PC-3 (cell line): Measurements from ENCODE around the gene RBP3. TPM values are rescaled to one million over a fixed set of nuclear protein-coding genes. Genes with fewer than 3 reads are reported as not detected.

Experiments
- ATAC-seq: fragments of 200-7000 bp; cut with Tn5 transposase; 2 replicates; pipeline ENCODE4 v1.9.1; 2020; ENCODE audit warnings: mild to moderate bottlenecking, moderate library complexity
- BruUV-seq: library from RNA; stranded (reverse); fragments of 400-500 nt; replicated peaks from 2 replicates; lab custom pipeline; 2021; lab: Mats Ljungman, UMichigan
- CTCF ChIA-PET: fragments of 300-600 bp; sonication (Branson Sonifier 250); formaldehyde crosslinking; loops from one replicate; lab custom pipeline; 2022; ENCODE audit warnings: antibody characterized with exemption; lab: Charles Lee
- POLR2A ChIA-PET: fragments of 300-600 bp; sonication (Branson Sonifier 250); formaldehyde crosslinking; loops from one replicate; lab custom pipeline; 2022; ENCODE audit warnings: antibody characterized with exemption; ENCODE audit not compliant: unreplicated experiment; lab: Charles Lee
- DNase-seq: peaks from one replicate; pipeline ENCODE4 v3.0.0-alpha.2; 2015
- H2AFZ ChIP-seq: fragments of 300-600 bp; sonication (generic); 2 replicates; pipeline ENCODE4 v1.6.0; 2016; ENCODE audit warnings: antibody characterized with exemption, low read length
- H3F3A ChIP-seq: fragments of 300-600 bp; sonication (generic); one replicate; pipeline ENCODE4 v1.6.0; 2017; ENCODE audit warnings: antibody characterized with exemption, low read length, control low read depth, mild to moderate bottlenecking; ENCODE audit not compliant: unreplicated experiment
- H3K27ac ChIP-seq: fragments of 300-600 bp; sonication (generic); 2 replicates; pipeline ENCODE4 v1.5.1; 2016; ENCODE audit warnings: mild to moderate bottlenecking, low read length
- H3K27me3 ChIP-seq: fragments of 300-600 bp; sonication (generic); 2 replicates; pipeline ENCODE4 v1.6.1; 2016; ENCODE audit warnings: low read length, mixed read lengths
- H3K36me3 ChIP-seq: fragments of 300-600 bp; sonication (generic); 2 replicates; pipeline ENCODE4 v1.6.1; 2016; ENCODE audit warnings: low read depth, mixed run types, low read length, mixed read lengths
- H3K4me1 ChIP-seq: fragments of 300-600 bp; sonication (generic); 2 replicates; pipeline ENCODE4 v1.5.1; 2016; ENCODE audit warnings: low read length; ENCODE audit not compliant: insufficient read depth
- H3K4me2 ChIP-seq: fragments of 300-600 bp; sonication (generic); 2 replicates; pipeline ENCODE4 v1.6.0; 2016; ENCODE audit warnings: low read length
- H3K4me3 ChIP-seq: fragments of 300-600 bp; sonication (generic); 2 replicates; pipeline ENCODE4 v1.5.1; 2016; ENCODE audit warnings: mild to moderate bottlenecking, low read length, mixed read lengths
- H3K79me2 ChIP-seq: fragments of 300-600 bp; sonication (generic); 2 replicates; pipeline ENCODE4 v1.6.1; 2017; ENCODE audit warnings: low read length, mixed read lengths
- H3K9ac ChIP-seq: fragments of 300-600 bp; sonication (generic); 2 replicates; pipeline ENCODE4 v1.6.0; 2016; ENCODE audit warnings: mild to moderate bottlenecking, low read length
- H3K9me2 ChIP-seq: fragments of 300-600 bp; sonication (generic); replicated peaks from 2 replicates; pipeline ENCODE4 v1.6.1; 2016; ENCODE audit warnings: mixed run types, low read length, mixed read lengths
- H3K9me3 ChIP-seq: fragments of 300-600 bp; sonication (generic); 2 replicates; pipeline ENCODE4 v1.6.1; 2016; ENCODE audit warnings: low read length, mixed read lengths
- H4K20me1 ChIP-seq: fragments of 300-600 bp; sonication (generic); 2 replicates; pipeline ENCODE4 v1.6.1; 2016; ENCODE audit warnings: low read length, mixed read lengths
- CTCF ChIP-seq: fragments of 300-600 bp; sonication (generic); conservative IDR thresholded peaks from 2 replicates; pipeline ENCODE4 v1.5.1; 2017; ENCODE audit warnings: antibody characterized with exemption, low read depth, mild to moderate bottlenecking, low read length
- EZH2 ChIP-seq: fragments of 300-600 bp; sonication (generic); IDR thresholded peaks from one replicate; pipeline ENCODE4 v1.6.1; 2017; ENCODE audit warnings: antibody characterized with exemption, mild to moderate bottlenecking, low read length; ENCODE audit not compliant: unreplicated experiment
- EZH2phosphoT487 ChIP-seq: fragments of 300-600 bp; sonication (generic); IDR thresholded peaks from 2 replicates; pipeline ENCODE4 v1.6.1; 2018; ENCODE audit warnings: mild to moderate bottlenecking, antibody characterized with exemption, low read length, borderline replicate concordance
- intact Hi-C: fragments of 100-400 bp; cut with micrococcal nuclease; formaldehyde crosslinking; loops from 2 replicates; pipeline ENCODE4 v1.9.0; 2023
- total RNA-seq: library from RNA; depleted of rRNA; stranded (reverse); fragments of >200 nt; gene quantifications from 2 replicates; pipeline ENCODE4 v1.2.3, GENCODE V29; 2014

Gene RBP3
- total RNA-seq, 1 experiment from 2014 or later = not detected

GRCh38 chr10:47356708-47357107 is 8.5 kb downstream of the RBP3 start:
- H3K9ac ChIP-seq = no peak overlapping the region
- no TSS peak for BruUV-seq
- intact Hi-C loops = no loop called here
- ChIA-PET CTCF (no interaction called here), POLR2A (no interaction called here)
- ATAC-seq = no peak
- no peak overlapping the region for H2AFZ ChIP-seq
- no peaks in the 10 kb centered on the region for H3F3A ChIP-seq
- no peak overlapping the region for H3K4me2 ChIP-seq
- no peaks in the 10 kb centered on the region for H3K36me3 ChIP-seq
- no peaks in the 10 kb centered on the region for H3K79me2 ChIP-seq
- no peaks in the 10 kb centered on the region for H3K27me3 ChIP-seq
- no peak for DNase-seq
- TF ChIP-seq EZH2 = no peak
- TF ChIP-seq EZH2phosphoT487 = no peak
- TF ChIP-seq CTCF = no peak
- H3K9me3 ChIP-seq = no peaks in the 10 kb centered on the region
- no peaks in the 10 kb centered on the region for H3K9me2 ChIP-seq
- no peak overlapping the region for H3K4me3 ChIP-seq
- no peaks in the 10 kb centered on the region for H4K20me1 ChIP-seq
- H3K4me1 ChIP-seq = no peaks in the 10 kb centered on the region
- no peak overlapping the region for H3K27ac ChIP-seq

GRCh38 chr10:47357131-47357582 is 9.0 kb downstream of the RBP3 start:
- ATAC-seq = no peak
- POLR2A ChIA-PET = no interaction called here
- no peaks in the 10 kb centered on the region for H3K9me2 ChIP-seq
- H3K4me3 ChIP-seq = no peak overlapping the region
- no peaks in the 10 kb centered on the region for H4K20me1 ChIP-seq
- no peak overlapping the region for H3K9ac ChIP-seq
- BruUV-seq = no TSS peak
- H3K4me2 ChIP-seq = no peak overlapping the region
- TF ChIP-seq EZH2phosphoT487 (no peak), EZH2 (no peak), CTCF (no peak)
- H3K27ac ChIP-seq = no peak overlapping the region
- no peak for DNase-seq
- H3K4me1 ChIP-seq = 0 out of 2 replicates have a peak, but pooled peaks cover 3% of the 10 kb centered on the region
- H3K9me3 ChIP-seq = no peaks in the 10 kb centered on the region
- H2AFZ ChIP-seq = no peak overlapping the region
- CTCF ChIA-PET = no interaction called here
- intact Hi-C loops = no loop called here
- no peaks in the 10 kb centered on the region for H3F3A ChIP-seq
- no peaks in the 10 kb centered on the region for H3K27me3 ChIP-seq
- H3K36me3 ChIP-seq = no peaks in the 10 kb centered on the region
- H3K79me2 ChIP-seq = no peaks in the 10 kb centered on the region

GRCh38 chr10:47357911-47358310 is 9.7 kb downstream of the RBP3 start:
- POLR2A ChIA-PET = interaction anchor here (0.5 kb wide), 1 partner anchor 38 kb away, joined by 3 read pairs; no protein-coding TSS in a partner anchor
- CTCF ChIA-PET = no interaction called here
- no peaks in the 10 kb centered on the region for H4K20me1 ChIP-seq
- DNase-seq = no peak
- no peak overlapping the region for H3K4me2 ChIP-seq
- no peak for ATAC-seq
- H3K9me2 ChIP-seq = no peaks in the 10 kb centered on the region
- BruUV-seq = no TSS peak
- 0 out of 2 replicates have a peak, but pooled peaks cover 4% of the 10 kb centered on the region for H3K4me1 ChIP-seq
- TF ChIP-seq EZH2 (no peak), EZH2phosphoT487 (no peak)
- no peak overlapping the region for H3K27ac ChIP-seq
- no peaks in the 10 kb centered on the region for H3K36me3 ChIP-seq
- no peak overlapping the region for H3K9ac ChIP-seq
- H2AFZ ChIP-seq = no peak overlapping the region
- H3K4me3 ChIP-seq = no peak overlapping the region
- no peaks in the 10 kb centered on the region for H3K79me2 ChIP-seq
- no peaks in the 10 kb centered on the region for H3K9me3 ChIP-seq
- H3F3A ChIP-seq = no peaks in the 10 kb centered on the region
- no peaks in the 10 kb centered on the region for H3K27me3 ChIP-seq
- intact Hi-C loops = no loop called here
